PC-9 (cell line): ENCODE results near the gene PRTG. TPM values are rescaled to one million over a fixed set of nuclear protein-coding genes. Genes with fewer than 3 reads are reported as not detected.
A peak's percentile ranks its signal among the peaks of the same experiment; 100 is the strongest.

Source experiments
- Bru-seq: library from RNA; stranded (reverse); fragments of 400-500 nt; gene quantifications from one replicate; lab custom pipeline; 2021; lab: Mats Ljungman, UMichigan
- BruChase-seq, 2 experiments: library from RNA; stranded (reverse); fragments of 400-500 nt; gene quantifications; one replicate each; lab custom pipeline; 2021; lab: Mats Ljungman, UMichigan
- BruUV-seq: library from RNA; stranded (reverse); fragments of 400-500 nt; replicated peaks from 2 replicates; lab custom pipeline; 2021; lab: Mats Ljungman, UMichigan
- CTCF ChIA-PET: fragments of 300-600 bp; sonication (Branson Sonifier 250); formaldehyde crosslinking; loops from one replicate; lab custom pipeline; 2022; ENCODE audit warnings: antibody characterized with exemption; lab: Charles Lee
- POLR2A ChIA-PET: fragments of 300-600 bp; sonication (Branson Sonifier 250); formaldehyde crosslinking; loops from one replicate; lab custom pipeline; 2022; ENCODE audit warnings: antibody characterized with exemption; ENCODE audit not compliant: unreplicated experiment; lab: Charles Lee
- DNase-seq, 2 experiments: peaks; one replicate each; pipeline versions ENCODE4 v3.0.0 to v3.0.0-alpha.2; 2015 to 2022; ENCODE audit warnings: mixed read lengths in 1 of 2
- H2AFZ ChIP-seq: fragments of 200-600 bp; sonication (generic); 2 replicates; pipeline ENCODE4 v1.8.1; 2017; ENCODE audit warnings: antibody characterized with exemption
- H3F3A ChIP-seq: fragments of 200-600 bp; sonication (generic); 2 replicates; pipeline ENCODE4 v1.8.1; 2017; ENCODE audit warnings: antibody characterized with exemption, mild to moderate bottlenecking, low read depth; ENCODE audit not compliant: insufficient read depth
- H3K27ac ChIP-seq: fragments of 200-600 bp; sonication (generic); 2 replicates; pipeline ENCODE4 v1.6.1; 2016; ENCODE audit warnings: mixed run types
- H3K27me3 ChIP-seq: fragments of 200-600 bp; sonication (generic); 2 replicates; pipeline ENCODE4 v1.6.1; 2016; ENCODE audit warnings: low read depth, mixed run types; ENCODE audit not compliant: insufficient read depth
- H3K36me3 ChIP-seq: fragments of 200-600 bp; sonication (generic); 2 replicates; pipeline ENCODE4 v1.6.1; 2016; ENCODE audit warnings: low read depth, mixed run types
- H3K4me1 ChIP-seq: fragments of 200-600 bp; sonication (generic); replicated peaks from 2 replicates; pipeline ENCODE4 v1.6.1; 2016; ENCODE audit warnings: mixed run types; ENCODE audit not compliant: insufficient read depth
- H3K4me2 ChIP-seq: fragments of 200-600 bp; sonication (generic); 2 replicates; pipeline ENCODE4 v1.6.1; 2017; ENCODE audit warnings: mixed run types
- H3K4me3 ChIP-seq: fragments of 200-600 bp; sonication (generic); 2 replicates; pipeline ENCODE4 v1.6.1; 2016; ENCODE audit warnings: mixed run types
- H3K79me2 ChIP-seq: fragments of 200-600 bp; sonication (generic); 2 replicates; pipeline ENCODE4 v1.6.1; 2017; ENCODE audit warnings: low read depth, mixed run types
- H3K9me2 ChIP-seq: fragments of 200-600 bp; sonication (generic); 2 replicates; pipeline ENCODE4 v1.8.1; 2017; ENCODE audit warnings: mild to moderate bottlenecking; ENCODE audit not compliant: insufficient read depth
- H3K9me3 ChIP-seq: fragments of 200-600 bp; sonication (generic); 2 replicates; pipeline ENCODE4 v1.8.1; 2016; ENCODE audit warnings: low read depth; ENCODE audit not compliant: insufficient read depth
- H4K20me1 ChIP-seq: fragments of 200-600 bp; sonication (generic); 2 replicates; pipeline ENCODE4 v1.8.1; 2017; ENCODE audit not compliant: insufficient read depth
- EZH2 ChIP-seq: fragments of 200-600 bp; sonication (generic); IDR thresholded peaks from 2 replicates; pipeline ENCODE4 v1.8.0; 2017; ENCODE audit warnings: antibody characterized with exemption, low read depth
- intact Hi-C: fragments of 100-400 bp; cut with micrococcal nuclease; formaldehyde crosslinking; loops from one replicate; pipeline ENCODE4 v1.10.0; 2022; ENCODE audit not compliant: unreplicated experiment
- long read RNA-seq: library from polyadenylated mRNA; stranded (forward); transcript quantifications from one replicate; pipeline ENCODE4 v2.0.0, GENCODE V29; 2022
- total RNA-seq: library from RNA; stranded (reverse); gene quantifications from 2 replicates; pipeline ENCODE4 v1.2.3, GENCODE V29; 2021
- TF ChIP-seq, protein P1 (sequence below): fragments of 200-600 bp; sonication (generic); conservative IDR thresholded peaks from 2 replicates; pipeline ENCODE4 v1.6.1; 2017; ENCODE audit warnings: mixed run types, antibody characterized with exemption, mild to moderate bottlenecking, moderate library complexity

The PRTG gene, protein sequence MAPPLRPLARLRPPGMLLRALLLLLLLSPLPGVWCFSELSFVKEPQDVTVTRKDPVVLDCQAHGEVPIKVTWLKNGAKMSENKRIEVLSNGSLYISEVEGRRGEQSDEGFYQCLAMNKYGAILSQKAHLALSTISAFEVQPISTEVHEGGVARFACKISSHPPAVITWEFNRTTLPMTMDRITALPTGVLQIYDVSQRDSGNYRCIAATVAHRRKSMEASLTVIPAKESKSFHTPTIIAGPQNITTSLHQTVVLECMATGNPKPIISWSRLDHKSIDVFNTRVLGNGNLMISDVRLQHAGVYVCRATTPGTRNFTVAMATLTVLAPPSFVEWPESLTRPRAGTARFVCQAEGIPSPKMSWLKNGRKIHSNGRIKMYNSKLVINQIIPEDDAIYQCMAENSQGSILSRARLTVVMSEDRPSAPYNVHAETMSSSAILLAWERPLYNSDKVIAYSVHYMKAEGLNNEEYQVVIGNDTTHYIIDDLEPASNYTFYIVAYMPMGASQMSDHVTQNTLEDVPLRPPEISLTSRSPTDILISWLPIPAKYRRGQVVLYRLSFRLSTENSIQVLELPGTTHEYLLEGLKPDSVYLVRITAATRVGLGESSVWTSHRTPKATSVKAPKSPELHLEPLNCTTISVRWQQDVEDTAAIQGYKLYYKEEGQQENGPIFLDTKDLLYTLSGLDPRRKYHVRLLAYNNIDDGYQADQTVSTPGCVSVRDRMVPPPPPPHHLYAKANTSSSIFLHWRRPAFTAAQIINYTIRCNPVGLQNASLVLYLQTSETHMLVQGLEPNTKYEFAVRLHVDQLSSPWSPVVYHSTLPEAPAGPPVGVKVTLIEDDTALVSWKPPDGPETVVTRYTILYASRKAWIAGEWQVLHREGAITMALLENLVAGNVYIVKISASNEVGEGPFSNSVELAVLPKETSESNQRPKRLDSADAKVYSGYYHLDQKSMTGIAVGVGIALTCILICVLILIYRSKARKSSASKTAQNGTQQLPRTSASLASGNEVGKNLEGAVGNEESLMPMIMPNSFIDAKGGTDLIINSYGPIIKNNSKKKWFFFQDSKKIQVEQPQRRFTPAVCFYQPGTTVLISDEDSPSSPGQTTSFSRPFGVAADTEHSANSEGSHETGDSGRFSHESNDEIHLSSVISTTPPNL
- total RNA-seq (11.4 and 16.5 TPM in 2 replicates), Bru-seq, nascent RNA (percentile 74 among the genes with signal in this experiment), BruChase-seq, experiment 1, labeled RNA remaining after a 2-hour chase (percentile 65 among the genes with signal in this experiment), BruChase-seq, experiment 2, labeled RNA remaining after a 6-hour chase (percentile 67 among the genes with signal in this experiment)
- long read RNA-seq, partial matches to known transcripts = 1 of 5 reads
- long read RNA-seq, other reads (novel, unspliced or antisense) = 4 of 5 reads

DNA sequence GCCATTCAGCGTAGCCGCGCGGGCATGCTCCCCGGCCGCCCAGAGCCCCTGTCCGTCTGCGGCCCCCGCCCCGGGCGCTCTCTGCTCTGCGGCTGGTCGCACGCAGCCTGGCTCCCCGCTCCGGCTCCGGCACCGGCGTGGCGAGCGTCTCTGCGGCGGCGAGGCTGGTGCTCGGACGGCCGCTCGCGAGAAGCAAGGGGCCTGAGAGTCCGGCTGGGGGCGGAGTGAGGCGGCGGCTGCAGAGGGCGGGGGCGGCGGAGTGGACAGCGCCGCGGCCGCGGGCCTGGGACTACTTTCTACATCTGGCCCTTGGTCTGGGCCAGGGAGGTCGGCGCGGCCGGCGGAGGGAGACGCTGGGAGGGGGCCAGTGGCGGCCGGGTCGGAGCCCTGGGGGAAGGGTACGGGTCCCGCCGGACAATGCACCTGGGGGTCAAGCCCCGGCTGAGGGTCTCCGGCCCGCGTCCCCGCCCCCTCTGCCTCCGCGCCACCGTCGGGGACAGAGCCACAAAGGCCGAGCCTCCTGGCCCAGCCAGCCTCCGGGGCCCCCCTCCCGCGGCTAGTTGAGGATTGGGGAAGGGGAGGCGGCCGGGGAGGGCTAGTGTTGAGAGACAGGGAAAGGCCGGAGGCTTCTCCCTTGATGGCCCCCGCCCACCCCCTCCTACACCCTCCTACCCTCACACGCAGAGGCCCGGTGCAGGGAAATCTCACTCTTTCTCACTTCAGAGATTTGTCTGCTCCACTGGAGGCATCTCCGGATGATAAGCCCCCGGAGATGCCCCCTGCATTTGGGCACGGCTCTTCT, at the start of gene PRTG:
TSS of gene PRTG (minus strand) at position 226 of the 802 bp plus-strand sequence. CDS start at position 5, 221 bp downstream.
- peak within 1 kb of the TSS; percentile 87 for H3K4me2 ChIP-seq
- H4K20me1 ChIP-seq = 0 out of 2 replicates have a peak, but pooled peaks cover 7% of the 10 kb centered on the region
- H3K27ac ChIP-seq = no peak within 1 kb of the TSS
- peak within 1 kb of the TSS; percentile 90 for H2AFZ ChIP-seq
- no TSS peak for BruUV-seq
- H3K79me2 ChIP-seq = peaks cover 37% of the 10 kb centered on the region
- peak; percentile 43 to 81 for DNase-seq
- intact Hi-C loops = loop anchor here (5.0 kb wide), 1 partner anchor 54 kb away; no protein-coding TSS in a partner anchor
- H3K9me3 ChIP-seq = no peaks in the 10 kb centered on the region
- no peaks in the 10 kb centered on the region; the same call in 1 of the 2 replicates for H3F3A ChIP-seq
- no peak for TF ChIP-seq EZH2
- TF ChIP-seq, protein P1, sequence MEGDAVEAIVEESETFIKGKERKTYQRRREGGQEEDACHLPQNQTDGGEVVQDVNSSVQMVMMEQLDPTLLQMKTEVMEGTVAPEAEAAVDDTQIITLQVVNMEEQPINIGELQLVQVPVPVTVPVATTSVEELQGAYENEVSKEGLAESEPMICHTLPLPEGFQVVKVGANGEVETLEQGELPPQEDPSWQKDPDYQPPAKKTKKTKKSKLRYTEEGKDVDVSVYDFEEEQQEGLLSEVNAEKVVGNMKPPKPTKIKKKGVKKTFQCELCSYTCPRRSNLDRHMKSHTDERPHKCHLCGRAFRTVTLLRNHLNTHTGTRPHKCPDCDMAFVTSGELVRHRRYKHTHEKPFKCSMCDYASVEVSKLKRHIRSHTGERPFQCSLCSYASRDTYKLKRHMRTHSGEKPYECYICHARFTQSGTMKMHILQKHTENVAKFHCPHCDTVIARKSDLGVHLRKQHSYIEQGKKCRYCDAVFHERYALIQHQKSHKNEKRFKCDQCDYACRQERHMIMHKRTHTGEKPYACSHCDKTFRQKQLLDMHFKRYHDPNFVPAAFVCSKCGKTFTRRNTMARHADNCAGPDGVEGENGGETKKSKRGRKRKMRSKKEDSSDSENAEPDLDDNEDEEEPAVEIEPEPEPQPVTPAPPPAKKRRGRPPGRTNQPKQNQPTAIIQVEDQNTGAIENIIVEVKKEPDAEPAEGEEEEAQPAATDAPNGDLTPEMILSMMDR = no peak
- H3K4me1 ChIP-seq = peaks cover 25% of the 10 kb centered on the region
- H3K36me3 ChIP-seq = no peaks in the 10 kb centered on the region
- peak within 1 kb of the TSS; percentile 90 for H3K4me3 ChIP-seq
- CTCF ChIA-PET = interaction anchor here (0.5 kb wide), 1 partner anchor 38 kb away, joined by 7 read pairs; no protein-coding TSS in a partner anchor
- H3K27me3 ChIP-seq = no peaks in the 10 kb centered on the region
- POLR2A ChIA-PET = no interaction called here
- H3K9me2 ChIP-seq = no peaks in the 10 kb centered on the region

DNA sequence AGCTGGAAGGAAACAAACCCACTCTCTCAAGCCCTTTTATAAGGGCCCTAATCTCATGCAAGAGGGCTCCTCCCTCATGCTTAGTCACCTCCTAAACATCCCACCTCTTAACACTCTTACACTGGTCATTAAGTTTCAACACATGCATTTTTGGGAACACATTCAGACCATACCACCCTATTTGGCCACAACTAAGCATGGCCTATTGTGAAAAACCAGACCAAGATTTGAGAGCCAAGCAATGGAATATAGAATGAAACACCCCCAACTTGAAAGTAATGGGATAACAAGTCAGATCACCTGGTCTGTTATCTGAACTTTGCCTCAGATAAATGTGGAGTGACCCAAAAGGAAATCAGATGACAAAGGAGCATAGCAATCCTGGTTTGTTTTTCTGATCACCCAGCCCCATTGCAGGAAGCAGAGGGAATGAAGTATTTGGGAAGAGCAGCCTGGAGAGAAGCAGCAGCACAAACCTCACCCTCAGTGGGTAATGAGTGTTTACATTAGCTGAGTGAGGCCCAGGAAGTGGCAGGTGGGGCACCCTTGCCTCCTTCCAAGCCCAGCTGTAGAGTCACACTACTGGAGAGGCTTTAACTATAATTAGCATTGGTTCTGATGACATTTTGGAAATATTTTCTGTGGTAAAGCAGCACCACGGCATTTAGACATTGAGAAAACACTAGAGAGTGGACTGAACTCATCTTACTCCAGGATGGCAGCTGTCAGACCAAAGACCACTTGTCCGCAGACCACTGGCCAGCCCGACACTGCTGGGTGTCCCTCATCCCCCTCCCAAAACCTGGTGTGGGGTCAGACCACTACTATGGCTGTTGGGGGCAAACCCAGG, 48.8 kb upstream of the PRTG start:
- DNase-seq = peak; percentile 46 to 92
- peaks cover 28% of the 10 kb centered on the region for H3F3A ChIP-seq
- H2AFZ ChIP-seq = peak overlapping the region; percentile 62; the same call in 1 of the 2 replicates
- peak overlapping the region; percentile 78 for H3K4me2 ChIP-seq
- CTCF ChIA-PET = no interaction called here
- H3K27me3 ChIP-seq = no peaks in the 10 kb centered on the region
- peak overlapping the region; percentile 96 for H3K27ac ChIP-seq
- H3K9me3 ChIP-seq = no peaks in the 10 kb centered on the region
- no peak overlapping the region; the same call in 1 of the 2 replicates for H3K4me3 ChIP-seq
- TF ChIP-seq, protein P1 = no peak
- no peak for TF ChIP-seq EZH2
- no peaks in the 10 kb centered on the region for H4K20me1 ChIP-seq
- POLR2A ChIA-PET = interaction anchor here (0.5 kb wide), 1 partner anchor 127 kb away, joined by 4 read pairs; no protein-coding TSS in a partner anchor
- no peaks in the 10 kb centered on the region for H3K9me2 ChIP-seq
- intact Hi-C loops = no loop called here
- H3K36me3 ChIP-seq = no peaks in the 10 kb centered on the region
- H3K4me1 ChIP-seq = peaks cover 36% of the 10 kb centered on the region
- no peaks in the 10 kb centered on the region for H3K79me2 ChIP-seq
- BruUV-seq = TSS peak; percentile 78
